ENCODE data around the gene XYLB. TPM values are rescaled to one million over a fixed set of nuclear protein-coding genes. Genes with fewer than 3 reads are reported as not detected.

The XYLB gene
- polyA plus RNA-seq, 1 donor from 2014 or later, result 0.50 TPM

GRCh38 chr3:38368238-38368637 lies 21.7 kb downstream of the XYLB start:
- H3K79me2 ChIP-seq (replicated peaks; ENCODE audit: insufficient read depth, low read length), result no peaks in the 10 kb centered on the region
- no peak overlapping the region for H2AFZ ChIP-seq (ENCODE audit: low read depth, low read length)
- no peak overlapping the region for H3K4me2 ChIP-seq (ENCODE audit: low read length)
- H3K9me2 ChIP-seq (ENCODE audit: insufficient read depth, low read length), result no peaks in the 10 kb centered on the region
- no peaks in the 10 kb centered on the region for H3K9me3 ChIP-seq (ENCODE audit: low read length)
- no peaks in the 10 kb centered on the region for H3K36me3 ChIP-seq (ENCODE audit: insufficient read depth, low read length)
- H3K9ac ChIP-seq (ENCODE audit: low read length), result no peak overlapping the region
- H4K20me1 ChIP-seq (ENCODE audit: insufficient read depth), result no peaks in the 10 kb centered on the region
- H3K27me3 ChIP-seq (ENCODE audit: insufficient read depth, low read depth, low read length), result no peaks in the 10 kb centered on the region
- no peak overlapping the region for H3K4me3 ChIP-seq (ENCODE audit: low read length)
- H3K27ac ChIP-seq (ENCODE audit: low read length), result no peak overlapping the region
- TF ChIP-seq SMC3 (conservative IDR thresholded peaks at IDR 0.05; ENCODE audit: poor library complexity), result no peak
- TF ChIP-seq MXI1 (conservative IDR thresholded peaks at IDR 0.05; ENCODE audit: poor library complexity, severe bottlenecking), result no peak
- no peak for TF ChIP-seq EZH2 (IDR thresholded peaks at IDR 0.05; ENCODE audit: borderline replicate concordance, insufficient read depth, low read length, poor library complexity, severe bottlenecking)
- TF ChIP-seq TAF1 (IDR thresholded peaks at IDR 0.05; ENCODE audit: low read depth), result no peak
- TF ChIP-seq RAD21 (conservative IDR thresholded peaks at IDR 0.05), result no peak
- TF ChIP-seq, protein P1, sequence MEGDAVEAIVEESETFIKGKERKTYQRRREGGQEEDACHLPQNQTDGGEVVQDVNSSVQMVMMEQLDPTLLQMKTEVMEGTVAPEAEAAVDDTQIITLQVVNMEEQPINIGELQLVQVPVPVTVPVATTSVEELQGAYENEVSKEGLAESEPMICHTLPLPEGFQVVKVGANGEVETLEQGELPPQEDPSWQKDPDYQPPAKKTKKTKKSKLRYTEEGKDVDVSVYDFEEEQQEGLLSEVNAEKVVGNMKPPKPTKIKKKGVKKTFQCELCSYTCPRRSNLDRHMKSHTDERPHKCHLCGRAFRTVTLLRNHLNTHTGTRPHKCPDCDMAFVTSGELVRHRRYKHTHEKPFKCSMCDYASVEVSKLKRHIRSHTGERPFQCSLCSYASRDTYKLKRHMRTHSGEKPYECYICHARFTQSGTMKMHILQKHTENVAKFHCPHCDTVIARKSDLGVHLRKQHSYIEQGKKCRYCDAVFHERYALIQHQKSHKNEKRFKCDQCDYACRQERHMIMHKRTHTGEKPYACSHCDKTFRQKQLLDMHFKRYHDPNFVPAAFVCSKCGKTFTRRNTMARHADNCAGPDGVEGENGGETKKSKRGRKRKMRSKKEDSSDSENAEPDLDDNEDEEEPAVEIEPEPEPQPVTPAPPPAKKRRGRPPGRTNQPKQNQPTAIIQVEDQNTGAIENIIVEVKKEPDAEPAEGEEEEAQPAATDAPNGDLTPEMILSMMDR (IDR thresholded peaks at IDR 0.05; ENCODE audit: poor library complexity, severe bottlenecking), result no peak
- TF ChIP-seq, protein P2, sequence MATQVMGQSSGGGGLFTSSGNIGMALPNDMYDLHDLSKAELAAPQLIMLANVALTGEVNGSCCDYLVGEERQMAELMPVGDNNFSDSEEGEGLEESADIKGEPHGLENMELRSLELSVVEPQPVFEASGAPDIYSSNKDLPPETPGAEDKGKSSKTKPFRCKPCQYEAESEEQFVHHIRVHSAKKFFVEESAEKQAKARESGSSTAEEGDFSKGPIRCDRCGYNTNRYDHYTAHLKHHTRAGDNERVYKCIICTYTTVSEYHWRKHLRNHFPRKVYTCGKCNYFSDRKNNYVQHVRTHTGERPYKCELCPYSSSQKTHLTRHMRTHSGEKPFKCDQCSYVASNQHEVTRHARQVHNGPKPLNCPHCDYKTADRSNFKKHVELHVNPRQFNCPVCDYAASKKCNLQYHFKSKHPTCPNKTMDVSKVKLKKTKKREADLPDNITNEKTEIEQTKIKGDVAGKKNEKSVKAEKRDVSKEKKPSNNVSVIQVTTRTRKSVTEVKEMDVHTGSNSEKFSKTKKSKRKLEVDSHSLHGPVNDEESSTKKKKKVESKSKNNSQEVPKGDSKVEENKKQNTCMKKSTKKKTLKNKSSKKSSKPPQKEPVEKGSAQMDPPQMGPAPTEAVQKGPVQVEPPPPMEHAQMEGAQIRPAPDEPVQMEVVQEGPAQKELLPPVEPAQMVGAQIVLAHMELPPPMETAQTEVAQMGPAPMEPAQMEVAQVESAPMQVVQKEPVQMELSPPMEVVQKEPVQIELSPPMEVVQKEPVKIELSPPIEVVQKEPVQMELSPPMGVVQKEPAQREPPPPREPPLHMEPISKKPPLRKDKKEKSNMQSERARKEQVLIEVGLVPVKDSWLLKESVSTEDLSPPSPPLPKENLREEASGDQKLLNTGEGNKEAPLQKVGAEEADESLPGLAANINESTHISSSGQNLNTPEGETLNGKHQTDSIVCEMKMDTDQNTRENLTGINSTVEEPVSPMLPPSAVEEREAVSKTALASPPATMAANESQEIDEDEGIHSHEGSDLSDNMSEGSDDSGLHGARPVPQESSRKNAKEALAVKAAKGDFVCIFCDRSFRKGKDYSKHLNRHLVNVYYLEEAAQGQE (IDR thresholded peaks at IDR 0.05; ENCODE audit: borderline replicate concordance), result no peak
- no peak for TF ChIP-seq POLR2AphosphoS5 (IDR thresholded peaks at IDR 0.05)
- TF ChIP-seq EP300 (conservative IDR thresholded peaks at IDR 0.05; ENCODE audit: poor library complexity, severe bottlenecking), result no peak
- H3F3A ChIP-seq (ENCODE audit: insufficient read depth, low read length, poor library complexity, severe bottlenecking), result no peaks in the 10 kb centered on the region

GRCh38 chr3:38369186-38369585 lies 22.6 kb downstream of the XYLB start:
- no peaks in the 10 kb centered on the region for H3K9me2 ChIP-seq (ENCODE audit: insufficient read depth, low read length)
- H3K27me3 ChIP-seq (ENCODE audit: insufficient read depth, low read depth, low read length), result no peaks in the 10 kb centered on the region
- H3K79me2 ChIP-seq (replicated peaks; ENCODE audit: insufficient read depth, low read length), result no peaks in the 10 kb centered on the region
- no peaks in the 10 kb centered on the region for H3F3A ChIP-seq (ENCODE audit: insufficient read depth, low read length, poor library complexity, severe bottlenecking)
- no peaks in the 10 kb centered on the region for H3K9me3 ChIP-seq (ENCODE audit: low read length)
- no peak overlapping the region for H3K27ac ChIP-seq (ENCODE audit: low read length)
- no peak for TF ChIP-seq TAF1 (IDR thresholded peaks at IDR 0.05; ENCODE audit: low read depth)
- TF ChIP-seq EZH2 (IDR thresholded peaks at IDR 0.05; ENCODE audit: borderline replicate concordance, insufficient read depth, low read length, poor library complexity, severe bottlenecking), result no peak
- TF ChIP-seq RAD21 (conservative IDR thresholded peaks at IDR 0.05), result no peak
- TF ChIP-seq, protein P1 (IDR thresholded peaks at IDR 0.05; ENCODE audit: poor library complexity, severe bottlenecking), result no peak
- TF ChIP-seq, protein P2 (IDR thresholded peaks at IDR 0.05; ENCODE audit: borderline replicate concordance), result no peak
- no peak for TF ChIP-seq POLR2AphosphoS5 (IDR thresholded peaks at IDR 0.05)
- no peak for TF ChIP-seq MXI1 (conservative IDR thresholded peaks at IDR 0.05; ENCODE audit: poor library complexity, severe bottlenecking)
- no peak for TF ChIP-seq EP300 (conservative IDR thresholded peaks at IDR 0.05; ENCODE audit: poor library complexity, severe bottlenecking)
- TF ChIP-seq SMC3 (conservative IDR thresholded peaks at IDR 0.05; ENCODE audit: poor library complexity), result no peak
- no peak overlapping the region for H3K4me2 ChIP-seq (ENCODE audit: low read length)
- no peak overlapping the region for H2AFZ ChIP-seq (ENCODE audit: low read depth, low read length)
- H3K9ac ChIP-seq (ENCODE audit: low read length), result no peak overlapping the region
- no peaks in the 10 kb centered on the region for H4K20me1 ChIP-seq (ENCODE audit: insufficient read depth)
- no peak overlapping the region for H3K4me3 ChIP-seq (ENCODE audit: low read length)
- H3K36me3 ChIP-seq (ENCODE audit: insufficient read depth, low read length), result no peaks in the 10 kb centered on the region
